VCaP (cell line): ENCODE data around the gene HK2.

Experiments
- H3K27ac ChIP-seq: fragments of 450-650 bp; 2 replicates; pipeline ENCODE4 v1.5.1; 2017
- CTCF ChIP-seq: fragments of 450-650 bp; conservative IDR thresholded peaks from 2 replicates; pipeline ENCODE4 v1.5.1; 2017; ENCODE audit warnings: mild to moderate bottlenecking, moderate library complexity

Gene HK2

GRCh38 chr2:74870951-74871350 lies 37.0 kb downstream of the HK2 start:
- TF ChIP-seq CTCF = no peak
- no peak overlapping the region for H3K27ac ChIP-seq

- no peak overlapping the region for H3K27ac ChIP-seq
- TF ChIP-seq CTCF = no peak
Measured at GRCh38 chr2:74871414-74871813, 37.5 kb downstream of the HK2 start.

GRCh38 chr2:74872389-74872836 lies 38.5 kb downstream of the HK2 start:
- no peak for TF ChIP-seq CTCF
- no peak overlapping the region for H3K27ac ChIP-seq

- no peak for TF ChIP-seq CTCF
- H3K27ac ChIP-seq = no peak overlapping the region
Measured at GRCh38 chr2:74873012-74873665, 39.2 kb downstream of the HK2 start.

GRCh38 chr2:74873678-74874640 lies 40.0 kb downstream of the HK2 start:
- no peak for TF ChIP-seq CTCF
- no peak overlapping the region for H3K27ac ChIP-seq

GRCh38 chr2:74876081-74876886 lies 42.4 kb downstream of the HK2 start:
- no peak overlapping the region for H3K27ac ChIP-seq
- TF ChIP-seq CTCF = peak; percentile 74

- no peak overlapping the region for H3K27ac ChIP-seq
- no peak for TF ChIP-seq CTCF
Measured at GRCh38 chr2:74877376-74877775, 43.4 kb downstream of the HK2 start.
